GM19043 (cell line): ENCODE results near the gene FPR3.
"Not testable (repeated sequence)": the region's sequence is repeated elsewhere in the genome, so short reads cannot be mapped to it uniquely, and the experiment has no call there.

Source experiments
- ATAC-seq: cut with Tn5 transposase; IDR thresholded peaks from one replicate; pipeline ENCODE4 v1.9.1; 2021; ENCODE audit warnings: low read depth; ENCODE audit not compliant: unreplicated experiment

The FPR3 gene

GRCh38 chr19:51804789-51805188, 9.8 kb downstream of the FPR3 start:
- not testable (repeated sequence) for ATAC-seq

GRCh38 chr19:51805396-51805795, 10.4 kb downstream of the FPR3 start:
- ATAC-seq: not testable (repeated sequence)

DNA sequence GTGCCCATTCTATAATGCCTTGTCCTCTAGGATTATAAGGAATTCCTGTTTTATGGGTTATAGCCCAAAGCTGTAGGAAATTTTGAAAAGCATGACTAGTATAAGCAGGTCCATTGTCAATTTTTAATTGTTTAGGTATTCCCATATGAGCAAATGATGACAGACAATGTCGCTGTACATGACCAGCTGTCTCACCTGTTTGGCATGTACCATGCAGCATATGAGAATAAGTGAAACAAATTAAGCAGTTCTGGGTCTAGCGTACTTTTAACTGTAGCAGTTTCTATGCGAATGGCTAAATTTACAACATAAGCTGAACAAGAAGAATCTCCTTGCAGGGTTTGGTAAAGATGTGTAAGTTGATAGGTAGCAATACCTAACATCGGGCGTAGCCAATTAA, 11.6 kb downstream of the FPR3 start:
- not testable (repeated sequence) for ATAC-seq

GRCh38 chr19:51807111-51807701, 12.2 kb downstream of the FPR3 start:
- ATAC-seq: no peak

DNA sequence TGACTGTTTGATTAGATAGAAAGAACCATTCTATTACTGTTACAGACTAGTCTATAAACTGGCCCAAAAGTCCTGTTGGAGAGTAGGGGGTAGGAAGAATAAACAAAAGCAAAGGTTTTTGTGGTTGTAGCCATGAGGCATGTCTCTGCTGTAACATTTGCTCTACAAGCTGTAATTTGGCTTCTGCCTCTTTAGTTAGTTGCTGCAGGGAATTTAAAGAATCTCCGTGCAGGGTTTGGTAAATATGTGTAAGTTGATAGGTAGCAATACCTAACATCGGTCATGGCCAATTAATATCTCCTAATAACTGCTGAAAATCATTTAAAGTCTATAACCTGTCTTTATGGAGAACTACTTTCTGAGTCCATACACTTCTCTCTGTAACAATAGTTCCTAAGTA, 13.0 kb downstream of the FPR3 start:
- ATAC-seq: no peak

GRCh38 chr19:51808333-51808986, 13.5 kb downstream of the FPR3 start:
- ATAC-seq: no peak

DNA sequence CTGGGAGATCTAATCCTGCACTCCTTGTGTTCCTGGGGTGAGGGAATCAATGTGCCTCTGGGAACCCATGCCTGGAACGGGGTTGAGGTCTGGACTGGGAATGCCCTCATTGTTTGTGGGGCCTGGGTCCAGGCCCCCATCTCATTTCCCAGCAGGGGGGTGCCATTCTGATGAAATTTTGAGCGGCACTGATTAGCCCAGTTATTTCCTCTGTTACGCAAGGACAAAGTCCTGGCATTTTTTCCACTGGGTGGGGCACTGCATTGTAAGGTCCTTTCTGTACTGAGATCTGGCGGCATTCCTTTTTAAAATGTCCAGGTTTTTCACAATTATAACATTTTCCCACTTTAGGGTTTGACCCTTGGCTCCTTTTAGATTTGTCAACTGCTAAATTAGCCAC, 14.8 kb downstream of the FPR3 start:
- ATAC-seq: no peak

GRCh38 chr19:51810223-51810622, 15.3 kb downstream of the FPR3 start:
- ATAC-seq: no peak

DNA sequence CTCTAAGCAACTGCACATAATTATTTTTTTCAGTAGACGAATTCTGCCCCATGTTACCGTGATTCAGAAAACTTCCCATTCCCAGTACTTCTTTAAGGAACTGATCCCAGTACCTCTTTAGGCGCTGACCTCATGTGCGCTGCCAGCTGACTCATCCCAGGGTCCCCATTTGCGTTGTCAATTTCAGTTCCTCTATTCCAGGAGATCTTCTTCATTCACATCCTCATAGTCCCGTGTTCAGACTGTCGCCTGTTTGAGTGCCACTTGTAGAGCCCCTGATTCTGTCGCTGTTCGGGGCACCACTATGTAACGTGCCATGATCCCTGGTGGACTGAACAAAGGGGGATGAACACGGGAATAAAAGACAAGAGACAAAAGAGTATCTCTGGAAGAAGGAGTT, 16.4 kb downstream of the FPR3 start:
- ATAC-seq: no peak

GRCh38 chr19:51815043-51815442, 20.1 kb downstream of the FPR3 start:
- no peak for ATAC-seq

DNA sequence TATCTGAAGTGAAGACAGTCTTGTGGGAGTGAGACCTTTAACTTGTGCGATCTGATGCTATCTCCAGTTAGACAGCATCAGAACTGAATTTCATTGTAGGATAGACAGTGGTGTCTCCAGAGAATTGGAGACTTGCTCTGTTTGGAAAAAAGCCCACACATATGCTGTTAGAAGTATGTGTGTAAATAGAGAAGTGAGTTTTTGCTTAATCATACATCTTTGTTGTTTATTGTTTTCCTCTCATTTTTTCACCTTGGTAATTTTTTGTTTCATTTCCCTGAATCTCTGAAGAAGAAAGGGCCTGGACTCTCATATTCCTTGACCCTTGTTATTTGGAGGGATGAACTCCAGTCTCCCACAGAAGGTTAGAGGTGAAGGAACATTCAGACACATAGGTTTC, 21.8 kb downstream of the FPR3 start:
- no peak for ATAC-seq

DNA sequence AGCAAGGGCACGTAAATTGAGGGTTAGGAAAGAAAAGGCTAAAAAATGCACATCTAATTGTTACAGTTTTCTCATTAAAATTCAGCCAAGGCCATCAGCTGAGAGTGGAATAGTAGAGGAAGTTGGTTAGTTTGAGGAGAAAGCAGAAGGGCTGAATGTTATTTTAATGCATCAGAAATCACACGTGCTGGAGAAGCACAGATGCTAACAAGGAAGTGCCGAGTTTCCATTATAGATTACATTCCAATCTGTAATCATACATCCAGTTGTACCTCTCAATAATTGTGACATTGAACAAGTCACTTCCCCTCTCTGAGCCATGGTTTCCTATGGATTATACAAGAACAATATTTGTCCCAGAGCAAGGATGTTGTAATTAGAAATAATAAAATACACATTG, 25.1 kb downstream of the FPR3 start:
- no peak for ATAC-seq

DNA sequence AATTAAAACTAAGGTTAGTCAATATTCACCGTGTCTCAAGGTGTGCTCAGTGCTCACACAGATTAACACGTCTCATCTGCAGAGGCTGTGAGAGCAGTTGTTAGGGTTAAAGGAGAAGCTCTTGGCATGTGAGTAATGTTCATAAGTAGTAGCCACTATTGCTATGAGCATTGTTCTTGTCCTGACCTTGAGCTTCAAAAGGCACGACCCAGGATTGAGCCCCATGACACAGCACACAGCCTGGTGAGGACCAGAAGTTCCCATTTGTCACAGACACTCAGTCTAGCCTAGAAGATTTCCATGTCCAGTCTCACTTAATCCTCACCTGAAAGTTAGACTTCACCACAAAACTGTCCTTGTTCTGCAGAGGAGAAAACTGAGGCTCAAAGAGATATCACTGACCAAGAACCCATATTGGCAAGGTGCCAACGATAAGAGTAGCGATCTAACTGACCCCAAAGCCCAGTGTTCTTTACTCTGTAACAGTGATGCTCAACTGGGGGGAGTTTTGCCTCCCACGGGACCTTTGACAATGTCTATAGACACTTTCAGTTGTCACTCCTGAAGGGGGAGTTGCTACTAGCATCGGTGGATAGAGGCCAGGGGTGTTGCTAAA, 26.0 kb downstream of the FPR3 start:
- ATAC-seq: no peak

DNA sequence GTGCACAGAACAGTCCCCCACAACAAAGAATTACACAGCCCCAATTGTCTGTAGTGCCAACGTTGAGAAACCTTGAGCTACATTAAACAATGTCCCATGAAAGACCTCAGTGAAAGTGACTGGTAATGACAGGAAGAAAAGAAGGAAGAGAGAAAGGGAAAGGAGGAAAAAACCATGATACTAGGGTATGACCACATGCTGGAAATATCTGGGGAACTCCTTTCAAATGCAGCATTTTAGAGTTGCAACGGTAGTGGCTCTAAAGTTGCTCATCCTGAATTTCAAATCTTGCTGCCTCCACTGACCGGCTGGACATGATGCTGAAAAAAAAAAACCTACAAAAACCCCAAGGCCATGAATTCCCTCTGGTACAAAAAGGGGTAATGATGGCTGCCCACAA, 26.5 kb downstream of the FPR3 start:
- no peak for ATAC-seq

DNA sequence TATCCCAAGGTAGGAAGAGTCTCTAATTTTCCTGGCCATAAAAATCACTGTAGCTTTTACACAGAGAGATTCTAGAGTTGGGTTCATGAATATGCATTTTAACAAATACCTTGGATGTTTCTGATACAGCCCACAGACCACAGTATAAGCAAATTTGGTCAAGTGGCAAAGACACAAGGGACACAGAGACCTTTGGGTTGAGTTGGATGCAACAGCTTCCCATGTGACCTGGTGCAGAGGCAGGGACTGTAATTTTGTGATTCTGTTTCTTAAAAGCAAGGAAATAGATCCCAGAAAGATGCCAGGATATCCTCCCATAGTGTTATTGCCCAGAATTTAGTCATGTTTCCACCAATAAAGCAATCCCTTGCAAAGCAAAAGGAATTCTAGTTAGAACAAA, 27.0 kb downstream of the FPR3 start:
- ATAC-seq: no peak

DNA sequence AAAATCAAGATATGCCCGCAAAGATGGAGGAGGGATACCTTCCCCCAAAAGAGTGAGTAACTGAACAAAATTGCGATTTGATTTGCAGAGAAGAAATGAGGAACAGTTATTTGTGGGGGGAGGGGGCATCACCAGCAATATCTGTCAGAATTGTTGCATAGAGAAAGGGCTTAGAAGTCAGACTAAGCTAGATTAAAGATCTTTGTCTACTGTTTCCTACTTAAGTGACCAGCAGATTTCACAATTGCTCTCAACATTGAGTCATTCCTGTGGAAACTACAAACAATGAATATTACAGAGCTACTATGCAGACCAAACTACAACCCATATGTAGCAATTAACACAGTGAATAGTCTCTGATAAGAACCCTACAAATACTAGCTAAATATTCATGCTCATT, 27.4 kb downstream of the FPR3 start:
- no peak for ATAC-seq

GRCh38 chr19:51822946-51823345, 28.0 kb downstream of the FPR3 start:
- ATAC-seq: no peak

DNA sequence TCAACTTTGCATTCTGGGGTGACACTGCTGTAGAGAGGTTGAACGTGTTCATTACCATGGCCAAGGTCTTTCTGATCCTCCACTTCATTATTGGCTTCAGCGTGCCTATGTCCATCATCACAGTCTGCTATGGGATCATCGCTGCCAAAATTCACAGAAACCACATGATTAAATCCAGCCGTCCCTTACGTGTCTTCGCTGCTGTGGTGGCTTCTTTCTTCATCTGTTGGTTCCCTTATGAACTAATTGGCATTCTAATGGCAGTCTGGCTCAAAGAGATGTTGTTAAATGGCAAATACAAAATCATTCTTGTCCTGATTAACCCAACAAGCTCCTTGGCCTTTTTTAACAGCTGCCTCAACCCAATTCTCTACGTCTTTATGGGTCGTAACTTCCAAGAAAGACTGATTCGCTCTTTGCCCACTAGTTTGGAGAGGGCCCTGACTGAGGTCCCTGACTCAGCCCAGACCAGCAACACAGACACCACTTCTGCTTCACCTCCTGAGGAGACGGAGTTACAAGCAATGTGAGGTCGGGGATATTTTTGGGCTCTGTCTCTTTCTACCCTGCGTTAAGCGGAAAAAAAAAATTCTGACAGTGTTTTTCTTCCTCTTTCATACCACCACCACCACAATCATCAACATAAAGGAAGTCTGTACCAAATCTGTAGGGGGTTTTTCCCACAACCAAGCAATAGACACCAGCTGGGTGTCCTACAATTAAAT, 29.5 kb downstream of the FPR3 start:
- no peak for ATAC-seq

GRCh38 chr19:51830274-51830673, 35.3 kb downstream of the FPR3 start:
- no peak for ATAC-seq

GRCh38 chr19:51837145-51837544, 42.2 kb downstream of the FPR3 start:
- ATAC-seq: no peak

- no peak for ATAC-seq
These were observed 67.1 kb downstream of the FPR3 start for GRCh38 chr19:51861870-51862622.
